GM21381 (cell line): ENCODE results near the gene LPIN1.

ENCODE experiments used
- ATAC-seq: cut with Tn5 transposase; IDR thresholded peaks from one replicate; pipeline ENCODE4 v1.9.1; 2021; ENCODE audit warnings: mild to moderate bottlenecking, moderate library complexity; ENCODE audit not compliant: unreplicated experiment

Gene LPIN1, protein sequence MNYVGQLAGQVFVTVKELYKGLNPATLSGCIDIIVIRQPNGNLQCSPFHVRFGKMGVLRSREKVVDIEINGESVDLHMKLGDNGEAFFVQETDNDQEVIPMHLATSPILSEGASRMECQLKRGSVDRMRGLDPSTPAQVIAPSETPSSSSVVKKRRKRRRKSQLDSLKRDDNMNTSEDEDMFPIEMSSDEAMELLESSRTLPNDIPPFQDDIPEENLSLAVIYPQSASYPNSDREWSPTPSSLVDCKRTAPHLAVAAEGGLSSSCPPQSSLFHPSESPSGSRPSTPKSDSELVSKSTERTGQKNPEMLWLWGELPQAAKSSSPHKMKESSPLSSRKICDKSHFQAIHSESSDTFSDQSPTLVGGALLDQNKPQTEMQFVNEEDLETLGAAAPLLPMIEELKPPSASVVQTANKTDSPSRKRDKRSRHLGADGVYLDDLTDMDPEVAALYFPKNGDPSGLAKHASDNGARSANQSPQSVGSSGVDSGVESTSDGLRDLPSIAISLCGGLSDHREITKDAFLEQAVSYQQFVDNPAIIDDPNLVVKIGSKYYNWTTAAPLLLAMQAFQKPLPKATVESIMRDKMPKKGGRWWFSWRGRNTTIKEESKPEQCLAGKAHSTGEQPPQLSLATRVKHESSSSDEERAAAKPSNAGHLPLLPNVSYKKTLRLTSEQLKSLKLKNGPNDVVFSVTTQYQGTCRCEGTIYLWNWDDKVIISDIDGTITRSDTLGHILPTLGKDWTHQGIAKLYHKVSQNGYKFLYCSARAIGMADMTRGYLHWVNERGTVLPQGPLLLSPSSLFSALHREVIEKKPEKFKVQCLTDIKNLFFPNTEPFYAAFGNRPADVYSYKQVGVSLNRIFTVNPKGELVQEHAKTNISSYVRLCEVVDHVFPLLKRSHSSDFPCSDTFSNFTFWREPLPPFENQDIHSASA

DNA sequence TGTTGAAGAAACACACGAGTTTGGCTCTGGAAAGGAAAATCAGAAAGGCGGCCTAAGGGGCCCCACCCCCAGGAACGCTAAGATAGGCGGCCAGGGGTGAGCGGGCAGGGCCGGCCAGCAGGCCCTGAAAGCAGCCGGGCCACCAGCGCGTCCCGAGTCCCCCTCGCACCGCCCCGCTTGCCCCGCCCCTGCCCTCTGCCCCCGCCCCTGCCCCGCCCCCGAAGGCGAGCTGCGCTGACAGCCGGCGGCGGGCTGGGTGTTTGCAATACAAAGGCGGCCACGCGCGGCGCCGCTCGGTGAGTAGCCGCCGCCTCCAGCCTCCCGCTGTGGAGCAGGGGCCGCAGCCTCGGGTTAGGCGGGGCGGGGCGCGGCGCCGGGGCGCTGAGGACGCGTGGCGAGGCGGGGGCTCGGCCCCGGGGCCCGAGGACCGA is at the start of gene LPIN1:
Gene LPIN1, plus strand, starts transcription at position 257 of the 431 bp plus-strand sequence. CDS start 18,910 bp downstream, outside the sequence.
- ATAC-seq, result peak; percentile 54

DNA sequence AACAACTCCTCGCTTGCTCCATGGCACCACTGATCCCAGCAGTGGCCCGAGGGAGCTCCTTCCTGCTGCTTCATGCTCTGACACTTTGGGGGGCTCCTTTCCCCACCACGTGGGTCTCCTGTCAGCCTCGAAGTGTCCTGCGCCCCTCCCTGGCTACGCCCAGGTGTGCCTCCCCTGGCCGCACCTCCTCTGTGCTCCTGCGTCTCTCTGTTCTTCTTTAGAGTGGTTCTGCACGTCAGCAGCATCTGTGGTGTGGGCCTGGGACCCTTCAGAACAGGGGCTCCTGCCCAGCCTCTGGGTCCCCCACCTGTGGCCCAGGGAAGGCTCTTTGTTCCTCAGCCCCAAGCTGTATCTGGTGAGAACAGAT is 49.7 kb upstream of the LPIN1 start:
- no peak for ATAC-seq

DNA sequence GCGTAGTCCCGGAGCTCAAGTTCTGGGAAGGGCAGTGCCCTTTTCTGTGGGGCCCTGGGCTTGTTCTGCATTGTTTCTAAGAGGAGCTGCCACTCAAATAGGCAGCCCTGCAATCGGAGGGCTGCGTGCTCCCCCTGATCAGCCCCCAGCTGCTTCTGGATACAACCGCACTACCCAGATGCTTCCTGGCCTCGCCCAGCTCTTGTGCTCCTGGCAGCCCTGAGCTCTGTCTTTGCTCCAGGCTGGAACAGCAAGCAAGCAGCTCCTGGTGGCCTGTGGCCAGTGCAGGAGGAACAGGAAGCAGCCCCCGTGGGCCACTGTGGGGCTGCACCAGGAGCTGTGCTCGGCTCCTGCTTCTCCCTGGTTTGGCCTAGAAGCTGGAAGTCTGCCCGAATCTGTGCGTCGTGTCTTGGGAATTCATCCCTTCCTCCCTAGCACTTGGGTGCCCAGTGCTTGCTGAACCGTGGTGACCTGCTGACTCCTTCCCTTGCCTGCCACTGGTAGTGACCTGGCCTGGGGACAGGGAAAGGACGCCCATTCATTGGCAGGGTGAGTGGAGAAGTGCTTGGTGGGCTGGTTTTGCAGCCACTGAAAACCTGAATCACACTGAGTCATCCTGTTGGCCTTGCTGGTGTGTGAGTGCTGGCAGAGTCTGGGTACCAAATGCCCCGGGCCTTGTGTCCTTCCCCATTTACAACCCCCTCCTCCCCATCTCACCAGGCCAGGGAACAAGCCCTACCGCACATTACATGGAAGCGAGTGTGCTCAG is 49.1 kb upstream of the LPIN1 start:
- no peak for ATAC-seq

DNA sequence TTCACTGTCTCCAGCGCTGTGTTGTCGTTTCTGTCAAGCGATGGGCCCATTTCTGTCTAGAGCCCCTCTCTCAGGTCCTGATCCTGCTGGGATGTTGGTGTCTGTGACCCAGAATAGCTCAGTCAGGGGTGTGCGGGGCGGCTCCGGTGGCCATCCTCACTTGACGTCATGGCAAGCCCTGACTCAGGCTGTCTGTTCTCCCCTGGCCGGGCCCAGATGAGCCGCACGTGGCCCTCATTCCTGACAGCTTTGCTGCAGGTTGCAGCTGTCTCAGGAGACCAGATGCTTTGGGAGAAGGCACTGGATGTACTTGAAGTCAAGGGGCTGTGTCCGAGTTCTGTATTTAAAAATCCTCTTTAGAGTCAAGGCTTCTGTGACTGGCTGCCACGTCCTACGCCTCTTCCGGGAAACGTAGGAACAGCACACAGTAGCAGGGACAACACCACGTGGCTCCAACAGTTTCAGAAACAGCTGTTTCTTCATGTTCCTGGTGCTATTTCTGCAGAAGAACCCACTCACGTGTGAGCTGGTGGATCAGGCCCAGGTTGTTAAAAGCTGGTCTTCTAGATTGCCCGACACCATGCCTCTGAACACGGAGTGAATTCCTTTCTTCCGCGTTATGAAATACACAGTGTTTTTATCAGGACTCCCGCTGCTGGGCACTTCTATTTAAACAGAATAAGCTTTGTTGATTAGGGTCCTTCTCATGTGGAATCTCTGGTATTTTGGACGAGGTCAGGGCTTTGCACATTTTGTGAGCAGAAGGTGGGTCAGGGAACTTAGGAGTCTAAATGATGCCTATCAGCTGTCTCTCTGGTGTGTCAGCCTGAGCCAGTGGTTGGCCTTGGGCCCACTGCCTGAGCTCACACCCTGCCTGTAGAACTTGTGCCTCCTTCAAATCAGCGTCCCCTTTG is 48.2 kb upstream of the LPIN1 start:
- ATAC-seq, result no peak

DNA sequence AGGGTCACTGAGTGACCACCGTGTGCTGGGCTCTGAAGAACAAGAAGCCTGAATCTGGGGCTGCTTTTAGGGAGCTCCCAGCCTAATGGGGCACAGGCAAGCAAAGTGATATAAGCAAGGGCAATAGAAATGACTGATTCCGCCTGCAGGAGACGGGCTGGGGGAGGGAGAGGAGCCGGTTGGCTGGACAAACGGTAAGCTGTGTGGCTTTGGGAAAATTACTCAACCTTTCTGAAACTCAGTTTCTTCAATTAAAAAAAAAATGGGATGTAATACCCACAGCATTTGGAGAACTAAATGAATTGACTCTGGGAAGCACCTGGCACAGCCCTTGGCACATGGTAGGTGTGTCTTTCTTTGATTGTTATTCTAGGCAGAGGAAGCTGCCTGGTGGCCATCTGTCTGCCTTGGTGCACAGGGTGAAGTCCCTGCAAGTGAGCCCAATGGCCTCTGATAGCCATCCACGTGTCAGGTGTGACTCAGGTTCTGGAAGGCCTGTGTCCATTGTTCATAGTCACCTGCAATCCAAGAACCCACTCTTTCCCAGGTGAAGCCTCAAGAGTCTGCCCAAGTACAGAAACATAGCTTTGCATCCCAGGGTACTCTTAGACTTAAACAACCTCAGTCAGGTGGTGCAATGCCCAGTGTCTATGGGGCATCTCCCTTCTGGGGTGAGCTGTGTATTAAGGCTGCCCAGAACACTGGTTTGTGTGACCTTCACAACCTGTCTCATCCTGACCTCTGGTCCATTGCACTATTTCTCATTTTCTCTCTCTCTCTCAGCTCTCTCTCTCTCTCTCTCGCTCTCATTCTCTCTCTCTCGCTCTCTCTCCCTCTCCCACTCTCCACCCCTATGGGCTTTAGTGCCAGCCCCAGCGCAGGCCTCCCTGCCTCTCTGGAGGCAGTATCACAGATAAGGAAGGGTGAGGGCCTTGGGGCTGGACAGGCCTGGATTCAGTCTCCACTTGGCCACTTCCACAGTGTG is 46.5 kb upstream of the LPIN1 start:
- ATAC-seq, result no peak

DNA sequence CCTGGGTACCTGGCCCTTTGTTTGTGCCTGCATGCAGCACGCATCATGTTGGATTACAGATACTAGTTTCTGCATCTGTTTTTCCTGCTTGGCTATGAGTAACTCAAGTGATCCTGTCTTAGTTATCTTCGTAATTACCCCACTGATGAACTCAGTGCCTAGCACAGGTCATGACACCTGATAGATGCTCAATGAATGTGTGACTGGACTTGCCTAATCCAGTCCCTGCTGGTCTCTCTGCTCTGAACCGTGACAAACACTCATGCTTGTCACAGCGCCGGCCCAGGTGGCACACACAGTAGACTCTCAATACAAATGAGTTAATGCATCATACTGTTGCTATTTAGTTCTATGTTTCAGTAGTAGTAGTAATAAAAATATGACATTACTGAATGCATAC is 45.2 kb upstream of the LPIN1 start:
- no peak for ATAC-seq

DNA sequence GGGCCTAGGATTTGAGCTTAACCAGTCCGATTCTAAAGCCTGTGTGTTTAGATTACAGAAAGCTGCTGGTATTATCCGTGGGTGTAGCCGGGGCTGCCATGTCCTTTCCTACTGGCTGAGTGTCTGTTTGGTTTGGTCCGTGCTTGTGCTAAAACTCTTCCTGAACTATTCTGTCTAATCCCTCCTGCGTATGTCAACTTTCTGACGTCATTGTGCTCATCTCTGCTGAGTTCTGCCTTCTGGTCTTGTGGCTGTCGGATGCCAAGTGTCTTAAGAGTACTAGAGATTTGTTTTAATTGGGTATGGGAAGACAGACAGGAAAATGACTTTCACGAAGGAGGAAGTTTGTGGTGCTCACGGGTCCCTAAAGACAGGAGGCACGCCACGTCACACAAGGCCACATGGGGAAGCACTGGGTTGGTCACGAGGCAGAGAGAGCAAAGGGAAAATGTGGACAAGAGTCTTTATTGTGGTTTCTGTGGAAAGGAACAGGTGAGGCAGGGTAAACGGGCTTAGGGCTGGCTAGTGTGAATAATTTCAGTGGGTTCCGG is 44.6 kb upstream of the LPIN1 start:
- ATAC-seq, result no peak

DNA sequence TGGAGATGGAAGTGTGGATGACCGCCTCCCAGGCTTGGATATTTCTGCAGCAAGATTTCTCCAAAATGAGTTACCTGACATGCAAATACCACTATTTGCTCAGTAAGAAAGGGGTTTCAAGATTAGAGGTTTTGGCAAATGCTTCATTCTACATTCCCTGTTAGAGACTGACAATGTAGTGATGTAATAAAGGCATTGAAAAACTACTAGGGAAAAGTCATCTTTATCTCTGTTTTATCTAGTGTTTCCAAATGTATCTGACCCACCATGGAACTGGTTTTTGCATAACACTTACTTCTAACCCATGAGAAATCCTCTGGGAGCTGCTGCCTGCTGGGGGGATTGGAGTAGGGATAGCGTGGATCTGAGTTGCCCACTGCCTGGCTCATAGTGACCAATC is 43.5 kb upstream of the LPIN1 start:
- ATAC-seq, result no peak

DNA sequence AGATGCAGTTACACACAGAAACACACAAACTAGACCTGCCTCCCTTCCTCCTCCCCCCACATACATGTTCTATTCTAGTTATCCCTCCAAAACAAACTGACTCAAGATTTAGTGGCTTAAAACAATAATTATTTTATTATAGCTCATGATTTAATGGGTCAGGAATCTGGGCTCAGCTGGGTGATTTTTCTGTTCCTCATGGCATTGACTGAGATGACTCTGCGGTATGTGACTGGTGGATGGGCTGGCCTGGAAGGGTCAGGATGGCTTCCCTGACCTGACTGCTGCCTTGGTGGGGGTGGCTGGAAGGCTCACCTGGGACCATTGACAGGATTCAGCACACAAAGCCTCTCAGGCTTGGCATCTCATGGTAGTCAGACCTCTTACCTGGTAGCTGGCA is 42.7 kb upstream of the LPIN1 start:
- no peak for ATAC-seq

DNA sequence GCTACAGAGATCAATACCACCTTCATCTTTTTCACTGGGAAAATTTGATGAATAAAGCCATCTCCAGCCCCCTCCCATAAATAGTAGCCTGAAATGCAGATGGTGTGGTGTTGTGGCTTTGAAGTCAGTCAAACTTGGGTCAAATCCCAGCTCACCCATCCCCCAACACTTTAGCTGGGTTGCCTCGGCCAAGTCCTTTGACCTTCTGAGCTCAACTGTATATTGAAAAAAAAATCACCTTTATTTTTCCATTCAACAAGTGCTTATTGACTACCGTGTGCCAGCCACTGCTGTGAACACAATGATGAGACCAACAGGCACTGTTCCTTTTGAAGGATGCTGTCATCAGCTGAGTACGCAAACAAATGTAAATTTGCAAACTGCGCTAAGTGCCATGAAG is 41.4 kb upstream of the LPIN1 start:
- ATAC-seq, result no peak

DNA sequence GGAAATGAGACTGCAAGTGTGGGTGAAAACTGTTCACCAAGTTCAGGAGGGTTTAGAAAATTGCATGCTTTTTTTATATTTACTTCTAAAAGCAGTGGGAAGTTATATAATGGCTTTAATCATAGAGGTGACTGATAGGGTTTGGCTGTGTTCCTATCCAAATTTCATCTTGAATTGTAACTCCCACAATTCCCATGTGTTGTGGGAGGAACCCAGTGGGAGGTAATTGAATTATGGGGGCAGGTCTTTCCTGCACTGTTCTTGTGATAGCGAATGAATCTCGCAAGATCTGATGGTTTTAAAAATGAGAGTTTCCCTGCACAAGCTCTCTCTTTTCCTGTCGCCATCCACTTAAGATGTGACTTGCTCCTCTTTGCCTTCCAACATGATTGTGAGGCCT is 40.7 kb upstream of the LPIN1 start:
- ATAC-seq, result no peak

DNA sequence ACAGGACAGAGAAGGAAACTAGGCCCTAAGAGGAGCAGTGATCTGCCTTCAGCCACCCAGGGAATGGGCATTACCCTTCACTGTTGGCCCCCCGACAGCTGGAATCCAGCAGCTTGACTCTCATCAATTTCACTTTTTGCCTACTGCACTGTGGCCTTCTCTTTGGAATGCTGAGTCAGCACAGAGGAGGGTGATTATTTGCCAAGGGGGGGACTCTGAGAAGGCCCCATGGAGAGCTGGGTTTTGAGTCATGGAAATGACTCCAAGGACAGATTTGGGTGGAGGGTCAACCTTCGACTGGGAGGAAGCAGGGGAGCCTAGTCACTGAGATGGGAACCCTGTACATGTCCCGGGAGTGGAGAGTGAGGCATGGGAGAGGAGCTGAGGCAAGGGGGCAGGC is 38.3 kb upstream of the LPIN1 start:
- ATAC-seq, result no peak

DNA sequence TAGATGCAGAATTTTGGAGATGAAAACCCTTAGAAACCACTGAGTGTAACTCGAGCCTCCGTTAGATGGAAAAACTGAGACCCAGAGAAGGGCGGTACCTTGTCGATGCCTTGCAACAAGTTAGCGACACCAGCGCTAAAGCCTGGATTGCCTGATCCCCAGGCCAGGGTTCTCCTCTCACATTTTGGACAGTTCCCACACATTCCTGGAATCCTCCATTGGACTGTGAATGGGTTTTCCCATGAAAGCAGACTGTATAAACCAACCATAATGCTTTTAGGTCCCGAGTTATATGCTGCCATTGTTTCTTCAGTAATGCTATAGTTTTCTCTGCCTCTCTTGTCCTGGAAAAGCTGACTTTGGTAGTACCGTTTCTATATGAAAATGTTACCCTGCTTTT is 37.1 kb upstream of the LPIN1 start:
- ATAC-seq, result no peak

DNA sequence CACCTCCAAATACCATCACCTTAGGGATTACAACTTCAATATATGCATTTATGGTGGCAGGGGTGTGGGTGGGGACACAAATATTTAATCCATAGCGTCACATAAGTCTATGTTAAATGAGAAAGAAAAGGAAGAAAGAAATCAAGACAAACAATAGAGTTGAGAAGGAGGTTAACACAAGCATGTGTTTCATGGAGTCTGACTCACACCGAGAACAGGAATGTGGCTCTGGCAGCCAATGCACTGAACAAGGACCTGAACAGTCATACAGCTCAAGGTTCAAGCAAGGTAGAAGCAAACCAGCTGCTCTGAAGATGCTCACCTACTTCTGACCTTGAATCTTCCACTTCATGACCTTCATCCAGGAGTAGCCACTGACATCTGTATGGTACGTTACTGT is 36.2 kb upstream of the LPIN1 start:
- no peak for ATAC-seq

DNA sequence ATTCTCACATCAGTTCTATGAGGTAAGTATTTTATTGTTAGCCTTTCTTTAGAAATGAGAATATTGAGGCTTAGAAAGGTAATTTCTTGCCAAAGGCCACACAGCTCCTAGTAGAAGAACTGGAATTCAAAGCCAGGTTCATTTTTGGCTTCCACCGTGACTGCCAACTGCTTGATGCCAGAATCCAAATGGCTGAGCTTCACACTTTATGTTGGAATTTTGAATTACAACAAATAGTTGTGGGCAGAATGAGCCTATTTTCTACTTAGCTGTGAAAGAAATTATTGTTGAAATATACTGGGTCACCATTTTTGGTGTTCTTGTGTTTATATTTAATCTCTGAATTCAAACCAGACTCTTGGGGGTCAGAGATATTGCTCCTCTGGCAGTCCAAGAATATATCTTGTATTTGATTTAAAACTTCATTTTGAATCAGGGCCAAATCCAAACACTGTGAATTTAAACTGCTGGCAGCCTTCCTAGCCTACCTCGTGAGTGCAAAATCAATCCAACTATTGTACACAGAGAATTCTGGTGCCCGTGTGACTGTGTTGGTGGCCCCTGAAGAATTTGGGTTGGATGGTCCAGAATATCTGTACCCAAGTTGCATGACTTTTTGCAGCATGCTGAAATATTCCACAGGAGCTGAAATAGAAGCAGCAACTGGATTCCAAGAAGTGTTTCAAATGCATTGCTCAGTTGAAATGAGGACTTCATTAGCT is 35.6 kb upstream of the LPIN1 start:
- ATAC-seq, result no peak

DNA sequence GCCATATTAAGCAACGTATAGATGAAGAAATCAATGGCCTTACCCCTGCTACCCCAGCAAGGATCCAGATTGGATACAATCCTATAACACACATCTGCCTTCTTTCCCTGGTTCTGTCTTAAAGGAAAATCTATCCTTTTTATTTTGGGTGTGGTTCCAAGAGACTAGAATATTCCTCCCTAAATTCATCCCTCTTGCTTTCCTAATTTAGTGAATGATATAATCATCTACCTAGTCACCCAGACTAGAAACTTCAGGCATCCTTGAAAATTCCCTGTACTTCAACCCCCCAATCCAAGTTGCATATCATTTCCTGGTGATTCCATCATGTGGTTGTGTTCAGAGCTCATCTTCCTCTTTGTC is 35.1 kb upstream of the LPIN1 start:
- no peak for ATAC-seq

DNA sequence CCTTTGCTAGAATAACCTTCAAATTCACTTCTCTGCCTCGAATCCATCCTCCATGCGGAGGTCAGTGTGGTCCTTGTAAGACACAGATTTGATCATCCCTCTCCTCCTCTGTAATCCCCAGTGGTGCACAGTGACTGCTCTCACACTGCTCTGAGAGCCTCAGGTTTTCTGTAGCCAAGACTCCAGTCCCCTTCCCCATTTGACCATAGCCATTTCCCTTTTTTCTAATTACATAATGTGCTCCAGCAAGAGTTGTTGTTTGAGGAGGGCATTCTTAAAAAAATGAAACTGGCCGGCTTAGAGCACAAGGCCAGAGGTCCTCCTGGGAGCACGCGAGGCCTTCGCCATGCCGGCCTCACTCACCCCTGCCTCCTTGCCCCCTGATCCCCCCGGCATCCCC is 34.7 kb upstream of the LPIN1 start:
- no peak for ATAC-seq

DNA sequence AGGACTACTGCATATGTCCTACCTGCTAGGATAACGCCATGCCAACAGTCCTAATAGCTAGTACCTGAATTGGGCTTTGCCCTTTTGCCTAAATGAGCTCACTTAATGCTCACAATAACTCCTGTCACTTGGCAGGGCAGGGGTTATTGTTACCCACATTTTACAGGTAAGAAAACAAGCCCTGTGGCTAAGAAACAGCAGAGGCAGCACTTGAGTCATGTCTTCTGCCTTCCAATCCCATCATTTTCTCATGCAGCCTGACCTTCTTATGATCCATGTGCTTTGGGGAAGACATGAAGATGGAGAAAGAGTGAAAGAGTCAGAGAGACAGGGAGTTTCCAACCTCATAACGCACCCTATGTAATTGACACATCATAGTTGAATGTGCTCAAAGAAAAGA is 33.6 kb upstream of the LPIN1 start:
- no peak for ATAC-seq
